ENCODE data around the gene HHIPL1. TPM values are rescaled to one million over a fixed set of nuclear protein-coding genes. Genes with fewer than 3 reads are reported as not detected.

The HHIPL1 gene
- total RNA-seq, 4 donors from 2014 or later = 0.07 to 0.82 (median 0.14) TPM

- Histone ChIP-seq H3K27me3 (no peaks in the 10 kb centered on the region), H3K4me3 (no peak overlapping the region), H3K4me1 (peaks cover 0 to under 1% of the 10 kb centered on the region in 2 donors), H3K9me3 (no peaks in the 10 kb centered on the region), H3K27ac (no peak overlapping the region), H3K36me3 (no peaks in the 10 kb centered on the region)
- in situ Hi-C loops (cut with MboI; ENCODE audit: low sequenced_read_pairs in 4 of 4) (loop anchor here in 3 of 4 donors (5.0 to 10.0 kb wide), 3 partner anchors 147 to 160 kb away; no protein-coding TSS in a partner anchor), intact Hi-C loops (cut with DNase I; ENCODE audit: low total_unique reads) (no loop called here)
- DNase-seq = no peak
- ATAC-seq = no peak
- no peak for TF ChIP-seq CTCF (IDR thresholded peaks at IDR 0.05 in 4 of 5, conservative IDR thresholded peaks at IDR 0.05 in 1 of 5)
- no peak for TF ChIP-seq POLR2A (IDR thresholded peaks at IDR 0.05)
Measured at GRCh38 chr14:99724939-99725773, 80.2 kb downstream of the HHIPL1 start.

GRCh38 chr14:99725774-99726537 is 81.0 kb downstream of the HHIPL1 start:
- H3K27me3 ChIP-seq = no peaks in the 10 kb centered on the region

GRCh38 chr14:99726538-99727095 is 81.7 kb downstream of the HHIPL1 start:
- H3K36me3 ChIP-seq = no peaks in the 10 kb centered on the region
- H3K27ac ChIP-seq = no peak overlapping the region
- DNase-seq (no peak), ATAC-seq (no peak)
- no peak for TF ChIP-seq CTCF (IDR thresholded peaks at IDR 0.05 in 4 of 5, conservative IDR thresholded peaks at IDR 0.05 in 1 of 5)
- TF ChIP-seq POLR2A (IDR thresholded peaks at IDR 0.05) = no peak
- no peaks in the 10 kb centered on the region for H3K27me3 ChIP-seq
- H3K9me3 ChIP-seq = no peaks in the 10 kb centered on the region
- H3K4me1 ChIP-seq = peaks cover 0 to 7% of the 10 kb centered on the region in 2 donors
- in situ Hi-C loops (cut with MboI; ENCODE audit: low sequenced_read_pairs in 4 of 4) (loop anchor here in 1 of 4 donors (10.0 kb wide), 1 partner anchor 158 kb away; no protein-coding TSS in a partner anchor), intact Hi-C loops (cut with DNase I; ENCODE audit: low total_unique reads) (no loop called here)
- H3K4me3 ChIP-seq = no peak overlapping the region

More at GRCh38 chr14:99725774-99726537, 81.0 kb downstream of the HHIPL1 start:
- no peak overlapping the region for H3K27ac ChIP-seq
- DNase-seq (no peak), ATAC-seq (no peak)
- H3K9me3 ChIP-seq = no peaks in the 10 kb centered on the region
- H3K36me3 ChIP-seq = no peaks in the 10 kb centered on the region
- peaks cover 0 to 7% of the 10 kb centered on the region in 2 donors for H3K4me1 ChIP-seq
- TF ChIP-seq CTCF (IDR thresholded peaks at IDR 0.05 in 4 of 5, conservative IDR thresholded peaks at IDR 0.05 in 1 of 5) = no peak
- TF ChIP-seq POLR2A (IDR thresholded peaks at IDR 0.05) = no peak
- no peak overlapping the region for H3K4me3 ChIP-seq
- intact Hi-C loops (cut with DNase I; ENCODE audit: low total_unique reads) = no loop called here
- in situ Hi-C loops (cut with MboI; ENCODE audit: low sequenced_read_pairs in 4 of 4) = loop anchor here in 1 of 4 donors (10.0 kb wide), 1 partner anchor 159 kb away; no protein-coding TSS in a partner anchor

- no peaks in the 10 kb centered on the region for H3K9me3 ChIP-seq
- no peak overlapping the region for H3K4me3 ChIP-seq
- no peaks in the 10 kb centered on the region for H3K27me3 ChIP-seq
- no peak for TF ChIP-seq POLR2A (IDR thresholded peaks at IDR 0.05)
- TF ChIP-seq CTCF (IDR thresholded peaks at IDR 0.05 in 4 of 5, conservative IDR thresholded peaks at IDR 0.05 in 1 of 5) = no peak
- peaks cover 0 to 10% of the 10 kb centered on the region in 2 donors for H3K4me1 ChIP-seq
- H3K27ac ChIP-seq = no peak overlapping the region
- intact Hi-C loops (cut with DNase I; ENCODE audit: low total_unique reads) (no loop called here), in situ Hi-C loops (cut with MboI; ENCODE audit: low sequenced_read_pairs in 4 of 4) (loop anchor here in 1 of 4 donors (10.0 kb wide), 1 partner anchor 158 kb away; no protein-coding TSS in a partner anchor)
- ATAC-seq (no peak), DNase-seq (peak in 1 of 2 donors; percentile 6)
- H3K36me3 ChIP-seq = no peaks in the 10 kb centered on the region
Measured at GRCh38 chr14:99727096-99727870, 82.4 kb downstream of the HHIPL1 start.
